ENCODE results near the gene TNFAIP2. TPM values are rescaled to one million over a fixed set of nuclear protein-coding genes. Genes with fewer than 3 reads are reported as not detected.

The TNFAIP2 gene
- total RNA-seq, 1 donor from 2014 or later, result 108 TPM

GRCh38 chr14:103123634-103124500 lies 606 bp downstream of the TNFAIP2 start:
- Mint-ChIP-seq H3K36me3 (no peaks in the 10 kb centered on the region), H3K4me1 (peaks cover 34% of the 10 kb centered on the region), H3K27me3 (ENCODE audit: low read depth) (peaks cover 20% of the 10 kb centered on the region), H3K27ac (no peak overlapping the region), H3K4me3 (peak overlapping the region; percentile 62), H3K9me3 (no peaks in the 10 kb centered on the region)
- peak; percentile 14 to 46 for DNase-seq (ENCODE audit: low spot score in 2 of 2, unreplicated experiment in 2 of 2)
- peak; percentile 18 for TF ChIP-seq CTCF (IDR thresholded peaks at IDR 0.05; ENCODE audit: unreplicated experiment)

- peak in 1 of 2 experiments; percentile 17 for DNase-seq (ENCODE audit: low spot score in 2 of 2, unreplicated experiment in 2 of 2)
- no peaks in the 10 kb centered on the region for H3K36me3 Mint-ChIP-seq
- TF ChIP-seq CTCF (IDR thresholded peaks at IDR 0.05; ENCODE audit: unreplicated experiment), result no peak
- H3K27ac Mint-ChIP-seq, result no peak overlapping the region
- H3K9me3 Mint-ChIP-seq, result no peaks in the 10 kb centered on the region
- peaks cover 20% of the 10 kb centered on the region for H3K27me3 Mint-ChIP-seq (ENCODE audit: low read depth)
- H3K4me3 Mint-ChIP-seq, result peak overlapping the region; percentile 62
- peaks cover 41% of the 10 kb centered on the region for H3K4me1 Mint-ChIP-seq
Measured at GRCh38 chr14:103124501-103125001, 1.3 kb downstream of the TNFAIP2 start.

GRCh38 chr14:103125098-103126070 lies 2.1 kb downstream of the TNFAIP2 start:
- no peak for TF ChIP-seq CTCF (IDR thresholded peaks at IDR 0.05; ENCODE audit: unreplicated experiment)

GRCh38 chr14:103126088-103126872 lies 3.0 kb downstream of the TNFAIP2 start:
- Mint-ChIP-seq H3K4me1 (peaks cover 56% of the 10 kb centered on the region), H3K27ac (peak overlapping the region; percentile 56), H3K27me3 (ENCODE audit: low read depth) (peaks cover 18% of the 10 kb centered on the region), H3K9me3 (no peaks in the 10 kb centered on the region), H3K4me3 (peak overlapping the region; percentile 59), H3K36me3 (no peaks in the 10 kb centered on the region)
- TF ChIP-seq CTCF (IDR thresholded peaks at IDR 0.05; ENCODE audit: unreplicated experiment), result no peak
- no peak for DNase-seq (ENCODE audit: low spot score in 2 of 2, unreplicated experiment in 2 of 2)

More at GRCh38 chr14:103125098-103126070, 2.1 kb downstream of the TNFAIP2 start:
- Mint-ChIP-seq H3K36me3 (no peaks in the 10 kb centered on the region), H3K9me3 (no peaks in the 10 kb centered on the region), H3K4me1 (peaks cover 49% of the 10 kb centered on the region), H3K4me3 (peak overlapping the region; percentile 59), H3K27me3 (ENCODE audit: low read depth) (peaks cover 18% of the 10 kb centered on the region), H3K27ac (no peak overlapping the region)
- no peak for DNase-seq (ENCODE audit: low spot score in 2 of 2, unreplicated experiment in 2 of 2)

- peak overlapping the region; percentile 59 for H3K4me3 Mint-ChIP-seq
- peaks cover 18% of the 10 kb centered on the region for H3K27me3 Mint-ChIP-seq (ENCODE audit: low read depth)
- H3K4me1 Mint-ChIP-seq, result peaks cover 59% of the 10 kb centered on the region
- TF ChIP-seq CTCF (IDR thresholded peaks at IDR 0.05; ENCODE audit: unreplicated experiment), result no peak
- DNase-seq (ENCODE audit: low spot score in 2 of 2, unreplicated experiment in 2 of 2), result peak; percentile 63 to 83
- no peaks in the 10 kb centered on the region for H3K36me3 Mint-ChIP-seq
- H3K27ac Mint-ChIP-seq, result no peak overlapping the region
- H3K9me3 Mint-ChIP-seq, result no peaks in the 10 kb centered on the region
Measured at GRCh38 chr14:103126873-103127304, 3.6 kb downstream of the TNFAIP2 start.
